ENCODE measurements around the gene ALDH3B1.

ALDH3B1 gene

DNA sequence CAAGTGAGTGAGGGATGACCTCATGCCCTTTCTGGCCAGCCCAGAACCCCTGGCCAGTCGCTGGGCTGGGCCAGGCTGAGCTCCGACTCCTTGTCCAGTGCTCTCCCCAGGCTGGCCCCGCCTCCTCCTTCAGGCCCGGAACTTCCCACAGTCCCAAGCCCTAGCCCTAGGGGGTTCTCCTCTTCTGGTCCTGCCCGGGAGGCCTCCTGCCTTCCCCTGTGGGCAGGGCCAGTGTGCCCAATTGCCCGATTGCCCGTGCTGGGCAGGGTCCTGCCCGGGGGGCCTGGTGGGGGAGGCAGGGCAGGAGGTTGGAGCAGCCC, 32.9 kb downstream of the ALDH3B1 start:
- ChIA-PET CTCF (no interaction called here), POLR2A (interaction anchor here (1.2 to 5.9 kb wide), 2 partner anchors 10 to 12 kb away, joined by 5 to 43 read pairs; partner anchors contain the start of gene NDUFS8)
- TF ChIP-seq SUZ12 (IDR thresholded peaks at IDR 0.05) (no peak), NFRKB (IDR thresholded peaks at IDR 0.05) (no peak), FOXM1 (IDR thresholded peaks at IDR 0.05; ENCODE audit: borderline replicate concordance) (no peak), LEF1 (IDR thresholded peaks at IDR 0.05; ENCODE audit: borderline replicate concordance) (no peak), ARNT (IDR thresholded peaks at IDR 0.05) (no peak), PKNOX1 (IDR thresholded peaks at IDR 0.05) (no peak), L3MBTL2 (conservative IDR thresholded peaks at IDR 0.05) (no peak), HDGF (IDR thresholded peaks at IDR 0.05; ENCODE audit: borderline replicate concordance) (no peak), TARDBP (IDR thresholded peaks at IDR 0.05) (no peak), FOXK2 (IDR thresholded peaks at IDR 0.05) (no peak), FOXA1 (IDR thresholded peaks at IDR 0.05) (no peak), ELF4 (IDR thresholded peaks at IDR 0.05) (no peak), SP1 (IDR thresholded peaks at IDR 0.05) (no peak), BHLHE40 (IDR thresholded peaks at IDR 0.05; ENCODE audit: borderline replicate concordance) (no peak)
- DNase-seq (ENCODE audit: extremely low spot score), result no peak

DNA sequence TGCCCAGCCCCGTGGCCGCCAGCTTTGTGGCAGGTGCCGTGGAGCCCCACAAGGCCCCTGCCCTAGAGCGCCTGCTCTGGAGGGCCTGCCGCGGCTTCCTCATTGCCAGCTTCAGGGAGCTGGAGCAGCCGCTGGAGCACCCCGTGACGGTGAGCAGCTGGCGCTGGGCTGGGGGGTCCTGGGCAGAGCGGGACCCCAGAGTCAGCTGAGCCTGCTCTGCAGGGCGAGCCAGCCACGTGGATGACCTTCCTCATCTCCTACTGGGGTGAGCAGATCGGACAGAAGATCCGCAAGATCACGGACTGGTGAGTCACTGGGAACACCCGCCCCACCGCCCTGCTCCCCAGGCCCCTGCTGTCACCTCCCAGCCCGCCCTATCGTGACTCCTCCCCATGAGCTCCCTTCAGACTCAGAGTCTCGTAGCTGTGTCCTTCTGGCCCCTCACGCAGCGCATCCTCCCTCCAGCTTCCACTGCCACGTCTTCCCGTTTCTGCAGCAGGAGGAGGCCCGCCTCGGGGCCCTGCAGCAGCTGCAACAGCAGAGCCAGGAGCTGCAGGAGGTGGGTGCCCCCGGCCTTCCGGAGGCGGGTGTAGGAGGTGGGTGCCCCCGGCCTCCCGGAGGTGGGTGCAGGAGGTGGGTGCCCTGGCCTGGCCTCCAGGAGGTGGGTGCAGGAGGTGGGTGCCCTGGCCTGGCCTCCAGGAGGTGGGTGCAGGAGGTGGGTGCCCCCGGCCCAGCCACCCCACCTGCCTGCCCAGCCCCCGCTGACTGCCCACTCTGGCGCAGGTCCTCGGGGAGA, 33.4 kb downstream of the ALDH3B1 start:
- TF ChIP-seq FOXM1 (IDR thresholded peaks at IDR 0.05; ENCODE audit: borderline replicate concordance) (no peak), L3MBTL2 (conservative IDR thresholded peaks at IDR 0.05) (no peak), ELF4 (IDR thresholded peaks at IDR 0.05) (no peak)
- POLR2A ChIA-PET, result interaction anchor here (1.2 to 5.9 kb wide), 2 partner anchors 9 to 12 kb away, joined by 5 to 43 read pairs; partner anchors contain the start of gene NDUFS8
- CTCF ChIA-PET, result no interaction called here
- DNase-seq (ENCODE audit: extremely low spot score), result no peak

DNA sequence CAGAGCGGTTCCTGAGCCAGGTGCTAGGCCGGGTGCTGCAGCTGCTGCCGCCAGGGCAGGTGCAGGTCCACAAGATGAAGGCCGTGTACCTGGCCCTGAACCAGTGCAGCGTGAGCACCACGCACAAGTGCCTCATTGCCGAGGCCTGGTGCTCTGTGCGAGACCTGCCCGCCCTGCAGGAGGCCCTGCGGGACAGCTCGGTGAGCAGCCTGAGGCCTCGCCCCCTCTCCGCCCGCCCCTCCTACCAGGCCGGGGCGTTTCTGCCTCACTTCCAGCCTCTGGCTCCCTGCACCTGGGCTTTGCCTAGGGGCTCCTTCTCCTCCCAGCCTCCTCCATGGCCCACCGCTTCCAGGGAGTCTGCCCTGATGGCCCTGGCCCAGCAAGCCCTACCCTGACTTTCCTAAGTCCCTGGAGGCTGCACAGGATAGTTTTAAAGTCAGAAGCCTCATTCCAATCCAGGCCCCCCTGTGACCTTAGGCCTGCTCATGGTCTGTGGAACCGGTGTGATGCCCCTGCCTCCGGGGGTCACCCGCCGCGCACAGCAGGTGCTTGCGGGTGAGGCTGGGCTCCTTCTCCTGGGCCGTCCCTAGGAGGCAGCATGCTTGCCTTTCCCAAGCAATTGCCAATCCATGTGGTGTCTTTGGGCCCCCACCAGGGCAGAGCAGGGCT, 34.2 kb downstream of the ALDH3B1 start:
- ChIA-PET POLR2A (interaction anchor here (5.9 kb wide), 1 partner anchor 13 kb away, joined by 43 read pairs; the partner anchor contains the start of gene NDUFS8), CTCF (no interaction called here)
- DNase-seq (ENCODE audit: extremely low spot score), result no peak
- no peak for TF ChIP-seq FOXK2 (IDR thresholded peaks at IDR 0.05)
- TF ChIP-seq FOXM1 (IDR thresholded peaks at IDR 0.05; ENCODE audit: borderline replicate concordance), result no peak
- TF ChIP-seq CTBP1 (IDR thresholded peaks at IDR 0.05; ENCODE audit: borderline replicate concordance), result no peak
- TF ChIP-seq SP1 (IDR thresholded peaks at IDR 0.05), result no peak
- TF ChIP-seq FOXA1 (IDR thresholded peaks at IDR 0.05), result no peak
- TF ChIP-seq NFRKB (IDR thresholded peaks at IDR 0.05), result no peak
- TF ChIP-seq BHLHE40 (IDR thresholded peaks at IDR 0.05; ENCODE audit: borderline replicate concordance), result no peak
- TF ChIP-seq HDGF (IDR thresholded peaks at IDR 0.05; ENCODE audit: borderline replicate concordance), result no peak
- no peak for TF ChIP-seq ZNF384 (IDR thresholded peaks at IDR 0.05)
- no peak for TF ChIP-seq LEF1 (IDR thresholded peaks at IDR 0.05; ENCODE audit: borderline replicate concordance)
- TF ChIP-seq ELF4 (IDR thresholded peaks at IDR 0.05), result no peak
- TF ChIP-seq PKNOX1 (IDR thresholded peaks at IDR 0.05), result no peak

GRCh38 chr11:68044898-68045351, 34.8 kb downstream of the ALDH3B1 start:
- POLR2A ChIA-PET, result no interaction called here
- CTCF ChIA-PET, result no interaction called here
- TF ChIP-seq FOXM1 (IDR thresholded peaks at IDR 0.05; ENCODE audit: borderline replicate concordance) (no peak), ARNT (IDR thresholded peaks at IDR 0.05) (no peak), ZNF384 (IDR thresholded peaks at IDR 0.05) (no peak), TARDBP (IDR thresholded peaks at IDR 0.05) (no peak), NFRKB (IDR thresholded peaks at IDR 0.05) (no peak), FOXK2 (IDR thresholded peaks at IDR 0.05) (no peak), HDGF (IDR thresholded peaks at IDR 0.05; ENCODE audit: borderline replicate concordance) (no peak), FOXA1 (IDR thresholded peaks at IDR 0.05) (no peak), SP1 (IDR thresholded peaks at IDR 0.05) (no peak), L3MBTL2 (conservative IDR thresholded peaks at IDR 0.05) (no peak), LEF1 (IDR thresholded peaks at IDR 0.05; ENCODE audit: borderline replicate concordance) (no peak), PKNOX1 (IDR thresholded peaks at IDR 0.05) (no peak), CTBP1 (IDR thresholded peaks at IDR 0.05; ENCODE audit: borderline replicate concordance) (no peak), ELF4 (IDR thresholded peaks at IDR 0.05) (no peak), SUZ12 (IDR thresholded peaks at IDR 0.05) (no peak), BHLHE40 (IDR thresholded peaks at IDR 0.05; ENCODE audit: borderline replicate concordance) (no peak)
- no peak for DNase-seq (ENCODE audit: extremely low spot score)

GRCh38 chr11:68047437-68048290, 37.5 kb downstream of the ALDH3B1 start:
- no peak for DNase-seq (ENCODE audit: extremely low spot score)
- TF ChIP-seq CTBP1 (IDR thresholded peaks at IDR 0.05; ENCODE audit: borderline replicate concordance) (no peak), SP1 (IDR thresholded peaks at IDR 0.05) (no peak), FOXA1 (IDR thresholded peaks at IDR 0.05) (no peak), ZNF384 (IDR thresholded peaks at IDR 0.05) (no peak)
- ChIA-PET POLR2A (no interaction called here), CTCF (no interaction called here)

All from HEK293T (cell line).